Activated naive CD4-positive, alpha-beta T cell treated with anti-CD3 and anti-CD28 coated beads, Interleukin-2, amount 50 U/mL, for 24 hours (primary cell): ENCODE results near the gene RALGAPA1.
A peak's percentile ranks its signal among the peaks of the same experiment; 100 is the strongest.
"Not testable (repeated sequence)": the region's sequence is repeated elsewhere in the genome, so short reads cannot be mapped to it uniquely, and the experiment has no call there.

Experiments used
- H3K27ac Mint-ChIP-seq: one replicate; pipeline ENCODE4 v1.8.0; 2021; ENCODE audit warnings: mild to moderate bottlenecking, mixed read lengths
- H3K27me3 Mint-ChIP-seq: one replicate; pipeline ENCODE4 v1.8.0; 2021; ENCODE audit warnings: mixed read lengths
- H3K36me3 Mint-ChIP-seq: one replicate; pipeline ENCODE4 v1.8.0; 2021; ENCODE audit warnings: mixed read lengths
- H3K4me1 Mint-ChIP-seq: one replicate; pipeline ENCODE4 v1.8.0; 2021; ENCODE audit warnings: mixed read lengths
- H3K4me3 Mint-ChIP-seq: one replicate; pipeline ENCODE4 v1.8.0; 2021; ENCODE audit warnings: mild to moderate bottlenecking, mixed read lengths
- H3K9me3 Mint-ChIP-seq: one replicate; pipeline ENCODE4 v1.8.0; 2021; ENCODE audit warnings: mixed read lengths

Gene RALGAPA1

DNA sequence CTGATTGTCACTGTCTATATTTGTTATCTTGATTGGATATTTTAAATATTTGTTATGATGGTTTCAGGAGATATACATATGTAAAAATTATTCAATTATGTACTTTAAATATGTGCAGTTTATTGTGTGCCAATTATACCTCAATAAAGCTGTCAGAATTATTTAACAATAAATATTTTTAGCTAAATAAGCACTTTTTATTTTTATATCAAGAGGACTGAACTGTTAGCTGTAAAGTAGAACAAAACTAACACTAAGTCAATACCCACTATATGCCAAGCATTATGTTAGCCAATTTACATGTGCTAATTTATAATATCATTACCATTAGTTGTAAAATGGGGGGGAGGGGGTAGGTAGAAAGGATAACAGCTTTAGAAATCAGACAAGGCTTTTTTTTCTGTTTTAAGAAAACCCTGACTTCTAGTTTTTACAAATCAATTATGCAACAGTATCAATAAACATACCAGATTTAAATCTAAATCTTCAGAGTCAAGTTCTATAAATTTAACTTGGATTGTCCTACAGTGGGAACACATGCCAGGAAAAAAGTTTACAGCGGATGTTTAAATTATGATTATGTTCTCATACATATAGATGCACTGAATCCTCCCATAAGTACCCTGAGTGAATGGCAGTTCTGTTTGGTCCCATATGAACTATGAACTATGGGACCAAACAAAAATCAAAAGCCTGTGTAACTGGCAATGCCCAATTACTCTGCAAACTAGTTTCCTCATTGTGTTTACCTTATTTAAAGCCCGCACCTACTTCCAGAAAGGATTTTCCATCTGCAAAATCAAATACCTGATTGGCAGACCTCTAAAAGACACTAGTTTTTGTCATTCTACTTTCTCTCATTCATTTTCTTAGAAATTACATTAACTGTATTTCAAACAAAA is 2.8 kb downstream of the RALGAPA1 start:
- Mint-ChIP-seq H3K27ac (no peak overlapping the region), H3K4me1 (peaks cover 58% of the 10 kb centered on the region), H3K4me3 (peak overlapping the region; percentile 100), H3K36me3 (peaks cover 11% of the 10 kb centered on the region), H3K9me3 (no peaks in the 10 kb centered on the region), H3K27me3 (no peaks in the 10 kb centered on the region)

DNA sequence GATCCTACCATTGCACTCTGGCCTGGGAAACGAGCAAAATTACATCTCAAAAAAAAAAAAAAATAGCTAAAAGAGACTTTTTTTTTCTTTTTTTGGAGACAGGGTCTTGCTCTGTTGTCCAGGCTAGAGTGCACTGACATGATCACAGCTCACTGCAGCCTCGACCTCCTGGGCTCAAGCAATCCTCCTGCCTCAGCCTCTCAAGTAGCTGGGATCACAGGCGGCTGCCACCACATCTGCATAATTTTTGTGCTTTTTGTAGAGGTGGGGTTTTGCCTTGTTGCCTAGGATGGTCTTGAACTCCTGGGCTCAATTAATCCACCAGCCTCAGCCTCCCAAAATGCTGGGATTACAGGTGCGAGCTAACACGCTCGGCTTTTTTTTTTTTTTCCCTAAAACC is 11.3 kb downstream of the RALGAPA1 start:
- Mint-ChIP-seq H3K36me3 (peaks cover 9% of the 10 kb centered on the region), H3K4me3 (no peak overlapping the region), H3K27me3 (no peaks in the 10 kb centered on the region), H3K9me3 (no peaks in the 10 kb centered on the region), H3K4me1 (peaks cover 64% of the 10 kb centered on the region), H3K27ac (no peak overlapping the region)

DNA sequence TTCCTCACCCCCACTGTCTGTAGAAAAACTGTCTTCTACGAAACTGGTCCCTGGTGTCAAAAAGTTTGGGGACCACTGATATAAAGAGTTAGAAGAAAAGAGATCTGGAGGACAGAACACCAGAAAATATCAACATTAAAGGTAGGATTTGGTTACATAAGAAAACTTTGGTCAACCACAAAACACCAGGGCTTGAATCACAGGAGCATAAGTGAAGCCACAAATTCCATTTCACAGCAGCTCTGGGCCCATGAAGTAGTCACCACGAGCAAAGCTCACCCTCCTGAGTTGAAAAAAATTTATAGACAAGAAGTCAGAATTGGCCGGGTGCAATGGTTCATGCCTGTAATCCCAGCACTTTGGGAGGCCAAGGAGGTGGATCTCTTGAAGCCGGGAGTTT is 19.4 kb downstream of the RALGAPA1 start:
- peaks cover 20% of the 10 kb centered on the region for H3K36me3 Mint-ChIP-seq
- peaks cover 42% of the 10 kb centered on the region for H3K4me1 Mint-ChIP-seq
- H3K4me3 Mint-ChIP-seq = no peak overlapping the region
- H3K27me3 Mint-ChIP-seq = no peaks in the 10 kb centered on the region
- no peaks in the 10 kb centered on the region for H3K9me3 Mint-ChIP-seq
- no peak overlapping the region for H3K27ac Mint-ChIP-seq

DNA sequence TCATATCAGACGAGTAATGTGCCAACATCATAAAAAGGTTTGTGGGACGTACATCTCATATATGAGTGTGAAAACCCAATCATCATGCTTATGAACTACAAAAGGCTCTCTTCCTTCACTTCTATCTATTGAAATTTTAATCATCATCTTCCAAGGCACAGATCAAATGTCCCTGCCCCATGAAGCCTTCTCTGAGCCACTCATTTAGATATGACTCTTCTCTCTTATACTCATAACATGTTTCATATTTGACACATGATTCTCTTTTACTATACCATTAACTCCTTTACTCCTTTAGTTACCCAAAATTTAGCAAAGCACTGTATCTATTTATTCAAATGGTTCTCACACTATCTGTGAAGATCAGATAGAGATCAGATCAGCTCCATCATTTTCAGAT is 22.2 kb downstream of the RALGAPA1 start:
- H3K36me3 Mint-ChIP-seq = peaks cover 25% of the 10 kb centered on the region
- no peak overlapping the region for H3K27ac Mint-ChIP-seq
- no peak overlapping the region for H3K4me3 Mint-ChIP-seq
- H3K27me3 Mint-ChIP-seq = no peaks in the 10 kb centered on the region
- H3K9me3 Mint-ChIP-seq = no peaks in the 10 kb centered on the region
- H3K4me1 Mint-ChIP-seq = peaks cover 52% of the 10 kb centered on the region

DNA sequence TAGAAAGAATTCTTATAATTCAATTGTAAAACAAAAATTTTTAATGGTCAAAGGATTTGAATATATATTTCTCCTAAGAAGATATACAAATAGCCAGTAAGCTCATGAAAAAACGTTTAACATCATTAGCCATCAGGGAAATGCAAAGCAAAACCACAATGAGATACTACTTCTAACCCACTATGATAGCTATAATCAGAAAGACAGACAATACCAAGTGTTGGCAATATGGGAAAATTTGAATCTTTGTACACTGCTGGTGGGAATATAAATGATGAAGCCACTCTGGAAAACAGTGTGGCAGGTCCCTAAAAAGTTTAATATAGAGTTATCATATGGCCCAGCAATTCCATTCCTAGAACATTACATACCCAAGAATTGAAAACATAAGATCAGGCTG is 25.4 kb downstream of the RALGAPA1 start:
- peaks cover 12% of the 10 kb centered on the region for H3K9me3 Mint-ChIP-seq
- peaks cover 25% of the 10 kb centered on the region for H3K36me3 Mint-ChIP-seq
- H3K4me1 Mint-ChIP-seq = peaks cover 36% of the 10 kb centered on the region
- no peaks in the 10 kb centered on the region for H3K27me3 Mint-ChIP-seq
- H3K27ac Mint-ChIP-seq = no peak overlapping the region
- no peak overlapping the region for H3K4me3 Mint-ChIP-seq

DNA sequence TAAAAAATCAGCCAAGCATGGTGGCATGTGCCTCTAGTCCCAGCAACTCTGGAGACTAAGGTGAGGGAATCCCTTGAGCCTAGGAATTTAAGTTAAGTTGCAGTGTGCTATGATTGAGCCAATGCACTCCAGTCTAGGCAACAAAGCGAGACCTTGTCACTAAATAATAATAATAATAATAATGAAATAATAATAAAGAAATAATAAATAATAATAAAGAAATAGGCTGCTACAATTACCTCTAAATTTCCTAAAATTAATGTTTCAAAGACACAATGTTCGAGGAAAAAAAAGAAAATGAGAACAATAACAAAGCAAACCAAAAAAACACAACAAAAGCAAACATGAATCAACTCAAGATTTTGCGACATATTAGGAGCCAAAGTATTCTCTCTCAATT is 29.7 kb downstream of the RALGAPA1 start:
- Mint-ChIP-seq H3K36me3 (peaks cover 22% of the 10 kb centered on the region), H3K9me3 (peaks cover 12% of the 10 kb centered on the region), H3K27me3 (no peaks in the 10 kb centered on the region), H3K4me1 (peaks cover 24% of the 10 kb centered on the region), H3K4me3 (no peak overlapping the region), H3K27ac (no peak overlapping the region)

DNA sequence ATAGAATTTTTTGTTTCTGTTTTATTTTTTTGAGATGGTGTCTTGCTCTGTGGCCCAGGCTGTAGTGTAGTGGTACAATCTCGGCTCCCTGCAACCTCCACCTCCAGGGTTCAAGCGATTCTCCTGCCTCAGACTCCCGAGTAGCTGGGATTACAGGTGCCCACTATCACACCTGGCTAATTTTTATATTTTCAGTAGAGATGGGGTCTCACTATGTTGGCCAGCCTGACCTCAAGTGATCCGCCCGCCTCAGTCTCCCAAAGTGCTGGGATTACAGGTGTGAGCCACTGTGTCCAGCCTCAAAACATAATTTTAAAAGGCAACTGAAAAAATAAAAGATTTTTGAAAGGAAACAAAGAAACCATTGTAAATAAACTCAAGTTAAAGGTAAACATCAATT is 31.5 kb downstream of the RALGAPA1 start:
- H3K4me3 Mint-ChIP-seq, H3K27me3 Mint-ChIP-seq: not testable (repeated sequence)

DNA sequence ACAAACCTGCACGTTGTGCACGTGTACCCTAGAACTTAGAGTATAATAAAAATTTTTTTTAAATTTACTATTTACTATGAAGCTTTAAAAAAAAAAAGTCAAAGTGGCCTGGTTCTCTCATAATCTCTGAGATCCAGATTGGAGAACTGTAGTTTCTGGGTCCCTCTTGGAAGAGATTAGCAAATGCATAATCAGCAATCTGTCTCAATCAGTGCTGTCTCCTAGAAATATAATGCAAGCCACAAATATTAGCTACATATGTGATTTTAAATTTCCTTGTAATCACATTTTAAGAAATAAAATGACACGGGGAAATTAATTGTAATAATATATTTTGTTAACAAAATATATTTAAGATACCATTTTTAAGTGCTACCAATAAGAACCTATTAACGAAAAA is 32.3 kb downstream of the RALGAPA1 start:
- Mint-ChIP-seq H3K4me3 (no peak overlapping the region), H3K9me3 (peaks cover 12% of the 10 kb centered on the region), H3K27ac (no peak overlapping the region), H3K27me3 (no peaks in the 10 kb centered on the region), H3K36me3 (peaks cover 17% of the 10 kb centered on the region), H3K4me1 (peaks cover 18% of the 10 kb centered on the region)

More for the DNA sequence above, 31.5 kb downstream of the RALGAPA1 start:
- not testable (repeated sequence) for H3K27ac Mint-ChIP-seq
- Mint-ChIP-seq H3K4me1 (peaks cover 18% of the 10 kb centered on the region), H3K9me3 (peaks cover 12% of the 10 kb centered on the region), H3K36me3 (peaks cover 17% of the 10 kb centered on the region)

DNA sequence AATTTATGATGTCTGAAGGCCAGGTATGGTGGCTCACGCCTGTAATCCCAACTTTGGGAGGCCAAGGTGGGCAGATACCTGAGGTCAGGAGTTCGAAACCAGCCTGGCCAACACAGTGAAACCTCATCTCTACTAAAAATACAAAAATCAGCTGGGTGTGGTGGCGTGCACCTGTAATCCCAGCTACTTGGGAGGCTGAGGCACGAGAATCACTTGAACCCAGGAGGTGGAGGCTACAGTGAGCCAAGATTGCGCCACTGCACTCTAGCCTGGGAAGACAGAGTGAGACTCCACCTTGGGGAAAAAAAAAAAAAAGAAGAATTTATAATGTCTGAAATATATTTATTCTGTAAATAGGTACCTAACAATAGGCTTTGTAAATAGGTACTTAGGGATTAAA is 33.0 kb downstream of the RALGAPA1 start:
- not testable (repeated sequence) for H3K27ac Mint-ChIP-seq
- peaks cover 18% of the 10 kb centered on the region for H3K4me1 Mint-ChIP-seq

DNA sequence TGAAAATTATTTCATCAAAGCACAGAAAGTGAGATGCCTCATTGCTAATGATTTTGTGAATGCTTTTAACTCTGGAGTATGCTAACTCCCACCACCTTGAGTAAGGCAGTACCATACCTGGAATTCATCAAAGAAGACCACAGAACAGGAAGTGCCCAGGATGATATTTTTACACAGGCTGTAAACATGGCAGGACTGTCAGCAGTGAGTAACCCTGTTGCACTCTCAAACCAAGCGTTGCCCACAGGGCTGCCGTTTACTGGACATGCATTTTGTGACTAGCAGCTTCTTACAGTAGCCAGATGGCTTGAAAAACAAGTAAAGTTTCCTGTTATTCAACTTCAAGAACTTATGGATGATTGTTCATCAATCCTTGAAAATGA is 42.4 kb downstream of the RALGAPA1 start:
- no peak overlapping the region for H3K27ac Mint-ChIP-seq
- no peaks in the 10 kb centered on the region for H3K27me3 Mint-ChIP-seq
- peaks cover 25% of the 10 kb centered on the region for H3K4me1 Mint-ChIP-seq
- H3K9me3 Mint-ChIP-seq = no peaks in the 10 kb centered on the region
- H3K4me3 Mint-ChIP-seq = no peak overlapping the region
- H3K36me3 Mint-ChIP-seq = peaks cover 6% of the 10 kb centered on the region

More for the DNA sequence above, 33.0 kb downstream of the RALGAPA1 start:
- H3K9me3 Mint-ChIP-seq = peaks cover 11% of the 10 kb centered on the region
- H3K27me3 Mint-ChIP-seq, H3K4me3 Mint-ChIP-seq: not testable (repeated sequence)
- peaks cover 17% of the 10 kb centered on the region for H3K36me3 Mint-ChIP-seq

DNA sequence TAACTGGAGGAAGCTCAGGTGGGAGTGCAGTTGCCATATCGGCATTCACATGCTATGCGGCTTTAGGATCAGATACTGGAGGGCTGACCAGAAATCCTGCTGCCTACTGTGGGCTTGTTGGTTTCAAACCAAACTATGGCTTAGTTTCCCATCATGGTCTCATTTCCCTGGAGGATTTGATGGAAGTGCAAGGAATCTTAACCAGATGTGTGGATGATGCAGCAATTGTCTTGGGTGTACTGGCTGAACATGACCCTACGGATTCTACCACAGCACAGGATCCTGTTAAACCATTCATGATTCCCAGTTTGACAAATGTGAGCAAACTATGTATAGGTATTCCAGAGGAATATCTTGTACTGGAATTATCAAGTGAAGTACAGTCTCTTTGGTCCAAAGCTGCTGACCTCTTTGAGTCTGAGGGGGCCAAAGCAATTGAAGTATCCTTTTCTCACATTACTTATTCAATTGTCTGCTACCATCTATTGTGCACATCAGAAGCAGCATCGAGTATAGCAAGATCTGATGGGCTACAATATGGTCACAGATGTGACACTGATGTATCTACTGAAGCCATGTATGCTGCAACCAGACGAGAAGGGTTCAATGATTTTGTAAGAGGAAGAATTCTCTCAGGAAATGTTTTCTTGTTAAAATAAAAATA is 42.9 kb downstream of the RALGAPA1 start:
- Mint-ChIP-seq H3K9me3 (no peaks in the 10 kb centered on the region), H3K4me3 (no peak overlapping the region), H3K27ac (no peak overlapping the region), H3K4me1 (peaks cover 25% of the 10 kb centered on the region), H3K36me3 (peaks cover 3% of the 10 kb centered on the region), H3K27me3 (no peaks in the 10 kb centered on the region)

DNA sequence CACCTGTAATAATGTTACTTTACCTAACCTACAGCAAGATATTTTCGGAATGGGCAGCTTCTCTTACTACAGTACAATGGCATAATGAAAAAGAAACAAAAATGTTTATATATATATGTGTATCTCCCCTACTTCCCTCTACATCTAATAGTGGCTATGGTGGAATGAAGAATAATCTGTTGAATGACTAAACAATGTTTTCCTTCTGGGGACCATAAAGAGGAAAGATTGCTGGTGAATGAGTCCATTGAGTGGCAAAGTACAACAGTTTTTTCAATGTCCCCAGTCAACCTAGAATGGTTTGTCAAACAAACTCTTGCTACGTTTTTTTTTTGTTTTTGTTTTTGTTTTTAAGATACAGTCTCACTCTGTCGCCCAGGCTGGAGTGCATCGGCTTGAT is 47.2 kb downstream of the RALGAPA1 start:
- Mint-ChIP-seq H3K27me3 (no peaks in the 10 kb centered on the region), H3K4me1 (peaks cover 14% of the 10 kb centered on the region), H3K27ac (no peak overlapping the region), H3K9me3 (no peaks in the 10 kb centered on the region), H3K4me3 (no peak overlapping the region), H3K36me3 (peaks cover 5% of the 10 kb centered on the region)

DNA sequence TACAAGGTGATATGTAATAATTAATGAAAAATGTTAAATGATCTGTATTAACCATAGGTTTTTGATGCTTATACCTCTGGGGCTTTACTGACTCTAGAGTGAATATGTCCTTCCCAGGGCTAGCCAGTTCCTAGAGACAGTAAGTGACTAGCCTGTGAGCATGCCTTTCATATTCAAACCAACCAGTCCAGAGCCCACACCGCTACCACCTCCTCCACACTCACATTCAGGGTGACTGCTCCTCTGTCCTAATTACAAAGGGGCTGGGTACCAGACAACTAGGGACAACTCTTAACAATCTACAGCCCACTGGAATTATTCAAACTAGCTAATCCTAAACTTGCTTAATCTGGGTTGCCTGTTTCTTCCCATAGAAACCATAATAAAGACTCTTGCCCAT is 49.0 kb downstream of the RALGAPA1 start:
- no peak overlapping the region for H3K27ac Mint-ChIP-seq
- peaks cover 15% of the 10 kb centered on the region for H3K36me3 Mint-ChIP-seq
- no peak overlapping the region for H3K4me3 Mint-ChIP-seq
- no peaks in the 10 kb centered on the region for H3K4me1 Mint-ChIP-seq
- no peaks in the 10 kb centered on the region for H3K27me3 Mint-ChIP-seq
- H3K9me3 Mint-ChIP-seq = no peaks in the 10 kb centered on the region

DNA sequence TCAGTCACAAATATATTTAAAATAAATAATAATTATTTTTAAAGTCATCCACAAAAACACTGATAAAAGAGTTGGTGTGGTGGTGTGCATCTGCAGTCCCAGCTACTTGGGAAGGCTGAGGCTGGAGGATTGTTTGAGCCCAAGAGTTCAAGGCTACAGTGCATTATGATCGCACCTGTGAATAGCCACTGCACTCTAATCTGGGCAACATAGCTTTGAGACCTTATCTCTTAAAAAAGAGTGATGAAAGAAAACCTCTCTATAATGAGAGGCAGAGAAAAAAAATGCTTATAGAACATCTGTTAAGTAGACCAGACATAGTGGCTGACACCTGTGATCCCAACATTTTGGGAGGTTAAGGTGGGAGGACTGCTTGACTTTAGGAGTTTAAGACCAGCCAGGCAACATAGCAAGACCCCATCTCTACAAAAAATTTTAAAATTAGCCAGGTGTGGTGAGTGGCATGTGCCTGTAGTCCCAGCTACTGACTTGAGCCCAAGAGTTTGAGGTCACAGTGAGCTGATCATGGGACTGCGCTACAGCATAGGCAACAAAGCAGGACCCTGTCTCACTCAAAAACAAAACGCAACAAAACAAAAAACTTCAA is 50.5 kb downstream of the RALGAPA1 start:
- no peaks in the 10 kb centered on the region for H3K27me3 Mint-ChIP-seq
- peaks cover 27% of the 10 kb centered on the region for H3K36me3 Mint-ChIP-seq
- no peak overlapping the region for H3K27ac Mint-ChIP-seq
- H3K4me3 Mint-ChIP-seq = no peak overlapping the region
- H3K4me1 Mint-ChIP-seq = no peaks in the 10 kb centered on the region
- no peaks in the 10 kb centered on the region for H3K9me3 Mint-ChIP-seq

DNA sequence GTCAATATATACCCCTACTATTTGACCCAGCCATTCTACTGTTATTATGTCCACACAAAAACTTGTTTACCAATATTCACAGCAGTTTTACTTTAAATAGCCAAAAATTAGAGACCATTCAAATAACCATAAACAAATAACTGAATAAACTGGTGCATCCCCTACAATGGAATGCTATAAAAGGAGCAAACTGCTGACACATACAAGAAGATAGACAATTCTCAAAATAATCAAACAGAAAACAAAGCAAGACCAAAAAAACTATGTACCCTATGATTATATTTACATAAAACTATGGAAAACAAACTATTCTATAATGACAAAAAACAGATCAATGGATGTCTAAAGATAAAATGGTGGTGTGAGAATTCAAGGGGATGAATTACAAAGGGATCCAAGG is 54.4 kb downstream of the RALGAPA1 start:
- H3K27me3 Mint-ChIP-seq = no peaks in the 10 kb centered on the region
- no peak overlapping the region for H3K27ac Mint-ChIP-seq
- H3K36me3 Mint-ChIP-seq = peaks cover 30% of the 10 kb centered on the region
- no peaks in the 10 kb centered on the region for H3K9me3 Mint-ChIP-seq
- H3K4me1 Mint-ChIP-seq = no peaks in the 10 kb centered on the region
- H3K4me3 Mint-ChIP-seq = no peak overlapping the region

DNA sequence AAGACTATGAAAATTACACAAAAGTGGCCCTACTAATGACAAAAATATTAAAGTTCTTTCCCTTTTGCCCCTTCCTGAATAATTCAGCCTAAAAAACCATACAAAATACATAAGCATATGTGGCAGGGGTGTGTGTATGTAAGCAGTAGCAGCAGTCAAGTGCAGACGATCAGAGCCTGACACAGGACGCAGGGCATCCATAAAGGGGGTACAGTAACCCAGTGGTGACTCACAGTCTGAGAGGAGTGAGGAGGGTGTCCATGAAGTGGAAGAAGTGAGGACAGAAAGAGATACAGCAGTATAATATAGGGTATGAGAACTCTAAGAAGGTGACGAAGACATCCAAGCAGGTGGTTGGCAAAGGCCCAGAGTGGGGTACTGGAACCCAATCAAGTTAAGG is 56.7 kb downstream of the RALGAPA1 start:
- peaks cover 33% of the 10 kb centered on the region for H3K36me3 Mint-ChIP-seq
- no peaks in the 10 kb centered on the region for H3K4me1 Mint-ChIP-seq
- H3K9me3 Mint-ChIP-seq = no peaks in the 10 kb centered on the region
- no peak overlapping the region for H3K27ac Mint-ChIP-seq
- no peak overlapping the region for H3K4me3 Mint-ChIP-seq
- no peaks in the 10 kb centered on the region for H3K27me3 Mint-ChIP-seq
